C4-2B (cell line): ENCODE measurements around the gene PTPN5.

ENCODE experiments used
- H3K27ac ChIP-seq: fragments of 450-650 bp; 2 replicates; pipeline ENCODE4 v1.5.1; 2017
- CTCF ChIP-seq: fragments of 450-650 bp; conservative IDR thresholded peaks from 2 replicates; pipeline ENCODE4 v1.5.1; 2017; ENCODE audit warnings: mild to moderate bottlenecking
- ZFX ChIP-seq: fragments of 450-650 bp; IDR thresholded peaks from 2 replicates; pipeline ENCODE4 v1.6.1; 2017

Gene PTPN5

GRCh38 chr11:18720808-18721560 lies 70.6 kb downstream of the PTPN5 start:
- TF ChIP-seq ZFX: no peak
- no peak for TF ChIP-seq CTCF
- no peak overlapping the region for H3K27ac ChIP-seq

- TF ChIP-seq CTCF (no peak), ZFX (no peak)
- no peak overlapping the region for H3K27ac ChIP-seq
Observed at GRCh38 chr11:18720091-18720807, 71.3 kb downstream of the PTPN5 start.

- TF ChIP-seq ZFX (no peak), CTCF (no peak)
- no peak overlapping the region for H3K27ac ChIP-seq
Observed at GRCh38 chr11:18715476-18715875, 76.1 kb downstream of the PTPN5 start.

GRCh38 chr11:18714443-18714780 lies 77.2 kb downstream of the PTPN5 start:
- no peak for TF ChIP-seq CTCF
- no peak for TF ChIP-seq ZFX

GRCh38 chr11:18713646-18714442 lies 77.8 kb downstream of the PTPN5 start:
- no peak for TF ChIP-seq ZFX
- no peak for TF ChIP-seq CTCF

More at GRCh38 chr11:18714443-18714780, 77.2 kb downstream of the PTPN5 start:
- no peak overlapping the region for H3K27ac ChIP-seq

GRCh38 chr11:18710545-18710944 lies 81.1 kb downstream of the PTPN5 start:
- no peak overlapping the region for H3K27ac ChIP-seq
- TF ChIP-seq ZFX (no peak), CTCF (no peak)

More at GRCh38 chr11:18713646-18714442, 77.8 kb downstream of the PTPN5 start:
- no peak overlapping the region for H3K27ac ChIP-seq
